Adrenal gland (tissue), 5 donors: ENCODE data around the gene MAPK7.

Experiments
- POLR2A ChIP-seq, 2 donors: fragments of 450-650 bp; IDR thresholded peaks; one replicate each; pipeline ENCODE4 v1.6.1; 2017; ENCODE audit warnings: antibody characterized with exemption in 2 of 2, mild to moderate bottlenecking in 2 of 2, moderate library complexity in 1 of 2
- TF ChIP-seq, protein P1 (sequence below), 6 experiments: fragments of 450-650 bp in 4 of 6; fragments of 200-600 bp in 2 of 6; sonication (generic) in 1 of 6; IDR thresholded peaks; 1 replicate in 5 of 6; 2 replicates in 1 of 6; pipeline versions ENCODE4 v1.5.1 to v1.8.0; 2016 to 2021; ENCODE audit warnings: antibody characterized with exemption in 6 of 6, mild to moderate bottlenecking in 2 of 6, moderate library complexity in 1 of 6
- donor health status: DM: no; HTN: no; CAD: no.

DNA sequence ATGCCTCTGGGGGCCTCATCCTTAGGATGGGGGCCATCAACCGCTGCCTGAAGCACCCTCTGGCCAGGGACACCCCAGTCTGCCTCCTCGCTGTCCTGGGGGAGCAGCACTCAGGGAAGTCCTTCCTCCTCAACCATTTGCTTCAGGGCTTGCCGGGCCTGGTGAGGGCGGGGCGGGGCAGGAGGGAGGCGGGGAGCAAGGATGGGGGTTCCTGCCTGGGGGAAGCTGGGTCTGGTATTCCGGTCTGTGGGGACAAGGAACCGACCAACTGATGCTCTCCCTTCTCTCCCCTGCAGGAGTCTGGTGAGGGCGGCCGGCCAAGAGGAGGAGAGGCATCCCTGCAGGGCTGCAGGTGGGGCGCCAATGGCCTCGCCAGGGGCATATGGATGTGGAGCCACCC is 34.7 kb downstream of the MAPK7 start:
- no peak for TF ChIP-seq POLR2A (IDR thresholded peaks at IDR 0.05)
- TF ChIP-seq, protein P1, sequence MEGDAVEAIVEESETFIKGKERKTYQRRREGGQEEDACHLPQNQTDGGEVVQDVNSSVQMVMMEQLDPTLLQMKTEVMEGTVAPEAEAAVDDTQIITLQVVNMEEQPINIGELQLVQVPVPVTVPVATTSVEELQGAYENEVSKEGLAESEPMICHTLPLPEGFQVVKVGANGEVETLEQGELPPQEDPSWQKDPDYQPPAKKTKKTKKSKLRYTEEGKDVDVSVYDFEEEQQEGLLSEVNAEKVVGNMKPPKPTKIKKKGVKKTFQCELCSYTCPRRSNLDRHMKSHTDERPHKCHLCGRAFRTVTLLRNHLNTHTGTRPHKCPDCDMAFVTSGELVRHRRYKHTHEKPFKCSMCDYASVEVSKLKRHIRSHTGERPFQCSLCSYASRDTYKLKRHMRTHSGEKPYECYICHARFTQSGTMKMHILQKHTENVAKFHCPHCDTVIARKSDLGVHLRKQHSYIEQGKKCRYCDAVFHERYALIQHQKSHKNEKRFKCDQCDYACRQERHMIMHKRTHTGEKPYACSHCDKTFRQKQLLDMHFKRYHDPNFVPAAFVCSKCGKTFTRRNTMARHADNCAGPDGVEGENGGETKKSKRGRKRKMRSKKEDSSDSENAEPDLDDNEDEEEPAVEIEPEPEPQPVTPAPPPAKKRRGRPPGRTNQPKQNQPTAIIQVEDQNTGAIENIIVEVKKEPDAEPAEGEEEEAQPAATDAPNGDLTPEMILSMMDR (IDR thresholded peaks at IDR 0.05) = no peak
